GM11168 (cell line): ENCODE measurements around the gene DAPK2.

Experiments
- in situ Hi-C: fragments of 300-500 bp; cut with MboI; formaldehyde crosslinking; loops from one replicate; pipeline ENCODE4 v1.12.0; 2022; ENCODE audit warnings: low sequenced_read_pairs; ENCODE audit not compliant: unreplicated experiment

DAPK2 gene

DNA sequence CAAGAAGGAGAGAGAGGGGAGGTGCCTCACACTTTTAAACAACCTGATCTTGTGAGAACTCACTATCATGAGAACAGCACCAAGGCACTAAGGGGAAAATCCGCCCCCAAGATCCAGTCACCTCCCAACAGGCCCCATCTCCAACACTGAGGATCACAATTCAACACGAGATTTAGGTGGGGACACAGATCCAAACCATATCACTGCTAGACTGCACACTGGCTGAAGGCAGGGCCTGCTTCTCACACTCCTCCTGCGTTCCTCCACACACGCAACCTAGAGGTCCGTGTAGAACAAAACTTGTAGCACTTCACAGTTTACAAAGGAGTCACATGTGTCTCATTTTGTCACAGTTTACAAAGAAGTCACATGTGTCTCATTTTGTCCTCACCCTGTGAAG lies 97.8 kb downstream of the DAPK2 start:
- in situ Hi-C loops = no loop called here

DNA sequence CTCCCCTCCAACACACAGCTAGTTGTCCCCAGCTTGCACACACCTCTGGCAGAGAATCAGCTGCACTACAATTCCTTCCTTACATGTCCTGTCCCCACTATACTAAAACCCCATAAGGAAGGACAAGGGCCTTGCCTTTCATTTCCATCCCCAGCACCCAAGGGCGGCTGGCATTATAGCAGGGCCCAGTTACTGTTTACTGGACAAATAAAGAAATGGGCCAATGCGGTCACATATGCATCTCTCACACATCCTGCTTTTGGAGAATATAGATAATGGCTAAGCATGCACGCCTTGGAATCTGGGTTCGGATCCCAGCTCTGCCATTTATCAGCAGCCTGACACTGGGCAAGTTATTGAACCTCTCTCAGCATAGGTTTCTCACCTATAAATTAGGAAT lies 99.1 kb downstream of the DAPK2 start:
- in situ Hi-C loops = no loop called here

DNA sequence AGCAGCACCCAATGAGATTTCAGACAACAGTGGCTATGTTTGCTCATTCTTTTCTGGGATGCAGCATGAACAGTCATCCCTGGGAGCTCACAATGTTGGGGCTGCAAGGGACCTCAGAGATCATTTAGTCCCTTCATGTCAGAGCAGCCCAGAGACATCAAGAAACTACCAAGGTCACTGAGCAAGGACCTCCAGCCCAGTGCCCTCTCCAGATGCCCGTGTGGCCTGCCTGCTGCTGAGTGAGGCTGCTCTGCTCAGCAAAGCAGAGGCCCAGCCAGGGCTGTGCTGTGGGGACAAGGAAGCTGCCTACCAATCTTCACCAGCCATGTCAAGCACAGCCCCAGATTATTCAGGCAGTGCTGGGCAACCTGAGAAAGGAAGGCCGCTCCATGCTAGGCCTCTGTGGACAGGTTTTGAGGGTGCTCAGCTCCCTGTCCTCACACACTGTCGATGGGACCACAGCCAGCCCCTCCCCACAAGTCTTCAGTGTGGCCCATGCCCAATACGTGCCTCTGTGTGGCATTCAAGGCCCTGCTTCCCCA lies 99.7 kb downstream of the DAPK2 start:
- in situ Hi-C loops = no loop called here

DNA sequence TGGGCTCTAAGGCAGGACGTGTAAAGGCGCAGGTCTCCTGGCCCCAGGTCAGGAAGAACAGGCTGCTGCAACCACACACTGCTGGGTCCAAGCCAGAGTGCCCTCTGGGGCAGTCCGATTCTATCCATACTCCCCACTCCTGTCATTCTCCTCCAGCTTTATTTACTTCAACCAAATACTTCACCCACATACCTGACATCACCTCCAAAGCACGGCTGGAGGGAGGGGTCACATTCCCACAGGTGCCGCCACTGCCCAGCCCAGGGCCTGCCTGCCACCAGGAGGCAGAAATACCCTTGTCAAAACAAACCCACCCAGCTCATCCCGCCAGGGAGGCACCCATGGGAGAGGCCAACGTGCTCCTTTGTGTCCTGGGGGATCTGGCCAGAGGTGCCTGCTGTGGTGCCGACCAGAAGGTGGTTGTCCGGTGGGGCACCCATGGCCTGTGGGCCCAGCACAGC lies 100.4 kb downstream of the DAPK2 start:
- in situ Hi-C loops = no loop called here

DNA sequence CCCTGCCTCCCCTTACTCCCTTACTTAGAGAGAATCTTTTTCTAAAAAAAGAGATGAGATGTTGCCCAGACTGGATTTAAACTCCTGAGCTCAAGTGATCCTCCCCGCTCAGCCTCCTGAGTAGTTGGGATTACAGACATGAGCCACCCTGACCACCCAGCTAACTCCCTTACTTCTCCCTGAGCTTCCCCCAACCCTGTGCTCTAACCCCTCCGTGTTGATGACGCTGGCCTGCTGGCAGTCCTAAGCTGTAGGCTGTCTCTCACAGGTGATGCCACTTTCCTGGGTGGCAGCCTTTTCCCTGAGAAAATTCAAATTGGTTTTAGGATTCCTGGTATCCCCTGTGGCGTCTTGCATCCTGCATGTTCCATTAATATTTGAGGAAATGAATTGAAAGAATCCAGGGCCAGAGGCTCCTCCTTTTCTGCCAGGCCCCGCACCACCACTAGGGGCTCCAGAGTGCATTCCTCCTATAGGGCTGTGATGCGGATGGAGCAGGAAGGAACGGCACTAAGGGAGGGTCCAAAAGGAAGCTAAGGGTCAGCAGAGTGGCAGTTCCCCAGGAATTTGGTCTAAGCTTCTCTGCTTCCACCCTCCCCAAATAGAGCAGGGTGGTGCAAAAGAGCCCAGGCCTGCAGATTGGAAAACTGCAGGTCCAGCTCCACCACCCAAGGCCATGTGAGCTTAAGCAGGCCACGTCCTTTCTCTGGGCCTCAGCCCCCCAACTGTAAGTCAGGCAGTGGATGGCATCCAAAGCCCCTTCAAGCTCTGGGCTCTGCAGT lies 101.1 kb downstream of the DAPK2 start:
- in situ Hi-C loops = no loop called here

DNA sequence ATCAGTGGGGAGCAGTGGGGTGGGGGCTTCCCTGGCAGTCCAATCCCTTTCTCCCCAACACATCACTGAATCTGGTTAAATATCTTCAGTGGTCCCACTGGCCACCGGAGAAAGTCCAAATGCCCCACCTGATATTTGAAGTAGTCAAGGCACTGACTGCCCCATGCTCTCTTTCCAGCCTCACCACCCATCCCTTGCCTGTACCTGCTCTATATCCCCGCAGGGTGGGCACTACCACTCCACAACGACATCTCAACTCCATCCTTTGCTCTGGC lies 101.7 kb downstream of the DAPK2 start:
- in situ Hi-C loops = no loop called here

DNA sequence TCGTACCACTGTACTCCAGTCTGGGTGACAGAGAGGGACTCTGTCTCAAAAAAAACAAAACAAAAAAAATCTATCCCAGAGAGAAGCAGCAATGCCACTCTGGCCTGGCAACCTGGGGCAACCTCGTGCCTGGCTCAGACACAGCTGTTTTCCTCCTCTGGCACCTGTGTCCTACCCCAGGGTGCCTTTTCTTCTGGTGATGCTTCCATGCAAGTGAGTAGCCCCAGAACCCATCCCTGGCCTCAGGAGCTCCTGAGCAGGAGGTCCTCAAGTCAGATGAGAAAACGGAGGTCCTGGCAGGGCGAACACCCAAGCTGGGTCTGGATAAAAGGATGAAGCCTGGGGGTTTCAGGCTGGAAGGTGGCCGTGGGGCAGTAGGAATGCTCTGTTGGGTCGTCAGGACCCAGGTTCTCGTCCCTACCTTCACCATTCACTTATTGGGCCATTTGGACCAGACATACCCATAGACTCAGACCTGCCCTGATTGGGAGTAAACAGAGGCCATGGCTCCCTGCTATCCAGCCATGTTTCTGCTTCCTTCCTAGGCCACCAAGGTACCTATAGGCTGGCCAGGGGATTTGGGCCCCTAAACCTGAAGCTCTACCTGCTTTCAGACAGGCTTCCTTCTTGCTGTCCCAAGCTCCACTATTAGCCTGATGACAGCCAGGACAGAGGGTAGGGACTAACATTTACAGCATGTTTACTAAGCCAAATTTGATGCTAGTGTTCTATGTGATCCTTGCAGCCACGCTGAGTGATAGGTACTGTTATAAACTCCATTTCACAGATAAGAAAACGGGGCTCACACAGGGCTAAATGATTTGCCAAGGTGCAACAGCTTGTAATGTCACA lies 102.2 kb downstream of the DAPK2 start:
- in situ Hi-C loops = no loop called here

DNA sequence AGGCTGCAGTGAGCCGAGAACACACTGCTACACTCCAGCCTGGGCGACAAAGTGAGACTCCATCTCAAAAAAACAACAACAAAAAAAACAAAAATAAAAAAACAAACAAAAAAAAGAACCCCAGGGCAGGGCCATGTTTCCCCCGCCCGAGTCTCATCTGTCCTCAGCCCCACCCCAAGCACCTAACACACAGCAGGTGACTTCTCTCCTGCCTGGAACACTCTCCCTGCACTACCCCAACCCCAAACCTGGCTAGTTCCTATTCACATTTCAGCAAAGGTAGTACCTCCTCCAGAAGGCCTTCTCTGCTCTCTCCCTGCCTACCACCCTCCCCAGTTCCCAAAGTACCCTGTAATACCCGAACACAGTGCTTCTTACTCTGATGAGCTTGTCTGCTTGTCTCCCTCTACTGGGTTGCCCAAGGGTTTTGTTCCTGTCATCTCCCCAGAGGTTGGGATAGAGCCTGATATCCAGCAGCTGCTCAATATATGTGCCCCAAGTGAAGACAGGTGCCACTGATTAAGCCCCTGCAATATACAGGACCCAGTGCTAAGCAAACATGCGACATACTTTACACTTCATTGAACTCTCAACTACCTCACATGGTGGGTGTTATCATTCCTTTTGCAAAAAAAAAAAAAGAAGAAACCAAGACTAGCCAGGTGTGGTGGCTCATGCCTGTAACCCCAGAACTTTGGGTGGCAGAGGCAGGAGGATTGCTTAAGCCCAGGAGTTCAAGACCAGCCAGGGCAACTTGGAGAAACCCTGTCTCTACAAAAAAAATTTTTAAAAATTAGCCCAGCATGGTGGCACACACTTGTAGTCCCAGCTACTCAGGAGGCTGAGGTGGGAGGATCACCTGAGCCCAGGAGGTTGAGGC lies 103.6 kb downstream of the DAPK2 start:
- in situ Hi-C loops = no loop called here

DNA sequence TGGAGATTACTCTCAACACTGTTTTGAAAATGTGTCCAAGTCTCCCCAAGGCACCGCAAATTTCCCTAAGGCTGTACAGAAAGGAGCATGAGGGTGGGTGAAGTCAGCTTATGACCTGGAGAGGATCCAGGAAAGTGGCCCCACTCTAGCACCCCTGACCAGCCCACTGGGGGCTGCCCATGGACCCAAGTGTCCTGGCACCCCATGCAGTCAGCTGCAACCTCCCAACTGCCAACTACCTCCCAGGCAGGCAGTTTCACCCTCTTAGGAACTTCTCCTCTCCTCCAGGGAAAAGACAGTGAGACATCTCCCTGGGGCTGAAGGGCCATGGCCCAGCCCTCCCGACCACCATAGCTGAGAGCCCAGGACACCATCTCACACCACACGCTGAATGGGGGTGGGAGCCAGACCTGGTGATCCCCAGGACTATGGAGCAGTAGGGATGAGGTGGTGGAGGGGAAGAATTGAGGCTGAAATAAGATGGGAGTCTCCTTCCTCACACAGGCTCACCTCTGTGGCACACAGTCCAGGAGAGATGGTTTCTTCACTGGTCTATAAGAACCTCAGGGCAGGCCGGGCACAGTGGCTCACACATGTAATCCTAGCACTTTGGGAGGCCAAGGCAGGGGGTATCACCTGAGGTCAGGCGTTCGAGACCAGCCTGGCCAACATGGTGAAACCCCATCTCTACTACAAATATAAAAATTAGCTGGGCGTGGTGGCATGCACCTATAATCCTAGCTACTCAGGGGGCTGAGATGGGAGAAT lies 104.4 kb downstream of the DAPK2 start:
- in situ Hi-C loops = no loop called here

DNA sequence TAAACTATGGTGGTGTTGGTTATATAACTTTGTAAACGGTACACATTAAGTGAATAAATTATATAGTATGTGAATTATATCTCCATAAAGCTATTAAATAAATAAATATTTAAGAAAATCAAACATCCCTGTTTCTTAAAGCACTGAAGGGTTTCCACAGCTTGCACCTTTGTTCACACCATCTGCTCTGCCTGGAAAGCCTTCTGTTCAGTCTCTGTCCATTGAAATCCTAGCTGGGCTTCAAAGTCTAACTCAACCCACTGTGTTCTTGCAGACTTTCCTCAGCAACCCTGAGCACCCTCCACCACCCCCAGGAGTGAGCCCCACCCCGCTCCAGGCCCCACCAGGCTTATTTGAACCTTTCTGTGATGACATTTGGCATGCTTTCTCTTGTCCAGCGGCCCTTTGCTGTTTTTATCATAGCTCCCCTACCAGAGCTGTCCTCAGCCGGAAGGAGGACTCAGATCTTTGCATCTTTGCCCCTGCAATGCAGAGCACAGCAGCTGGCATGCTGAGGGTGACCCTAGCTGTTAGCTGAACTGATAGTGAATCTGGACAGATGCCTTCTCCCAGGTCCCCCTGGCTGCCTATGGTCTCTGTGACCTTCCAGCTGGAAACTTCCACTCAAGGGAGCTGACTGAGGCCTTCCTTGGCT lies 105.2 kb downstream of the DAPK2 start:
- in situ Hi-C loops = no loop called here

DNA sequence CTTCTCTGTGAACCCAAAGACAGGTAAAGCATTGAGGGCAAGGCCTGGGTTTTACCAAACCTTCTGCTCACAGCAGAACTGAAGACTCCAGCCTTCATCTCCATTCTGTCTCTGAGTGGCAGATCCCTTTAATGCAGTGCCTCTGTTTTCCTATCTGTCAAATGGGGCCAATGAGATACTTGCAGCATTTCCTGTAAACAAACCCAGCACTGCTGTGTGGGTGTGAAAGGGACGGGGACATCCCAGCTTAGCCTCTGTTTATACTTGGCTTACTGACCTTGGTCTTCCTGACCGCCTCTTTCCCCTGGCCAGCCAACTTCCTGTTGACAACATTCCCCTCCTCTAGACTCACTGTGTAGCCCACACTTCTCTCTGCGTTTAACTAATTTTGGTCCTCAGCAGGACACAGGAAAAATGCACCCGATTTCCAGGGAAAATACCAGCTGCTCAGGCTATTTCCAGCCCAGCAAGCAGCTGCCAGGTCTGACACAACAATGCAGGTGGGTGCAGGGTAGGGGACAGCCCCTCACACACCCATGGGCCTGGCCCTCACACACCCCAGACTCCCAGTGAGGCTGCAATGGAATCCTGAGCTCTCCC lies 106.7 kb downstream of the DAPK2 start:
- in situ Hi-C loops = no loop called here

DNA sequence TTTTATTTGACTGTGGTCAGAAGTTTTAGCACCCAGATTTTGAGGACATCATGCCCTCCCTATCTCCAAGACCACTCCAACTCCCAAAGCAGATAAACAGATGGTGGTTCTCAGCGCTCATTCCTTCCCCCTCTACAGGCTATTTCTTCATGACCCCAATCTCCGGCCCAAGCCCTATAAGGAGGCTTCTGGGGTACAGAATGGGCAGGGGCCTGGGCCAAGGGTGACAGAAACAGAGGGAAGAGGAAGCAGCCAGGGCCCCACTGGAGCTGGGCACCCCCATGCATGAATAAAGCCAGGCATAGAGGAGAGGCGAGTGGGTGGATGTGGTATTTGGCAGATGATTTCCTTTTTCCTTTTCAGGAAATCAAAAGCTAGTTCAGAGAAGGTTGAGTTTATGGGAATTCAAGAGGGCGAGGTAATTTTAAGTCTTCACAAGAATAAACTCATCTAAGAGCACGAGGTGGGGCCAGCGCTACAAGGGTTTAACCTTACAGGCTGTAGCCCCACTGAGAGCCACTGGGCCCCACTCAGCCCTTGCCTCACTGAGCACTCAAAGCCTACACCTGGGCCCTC lies 107.7 kb downstream of the DAPK2 start:
- in situ Hi-C loops = no loop called here

DNA sequence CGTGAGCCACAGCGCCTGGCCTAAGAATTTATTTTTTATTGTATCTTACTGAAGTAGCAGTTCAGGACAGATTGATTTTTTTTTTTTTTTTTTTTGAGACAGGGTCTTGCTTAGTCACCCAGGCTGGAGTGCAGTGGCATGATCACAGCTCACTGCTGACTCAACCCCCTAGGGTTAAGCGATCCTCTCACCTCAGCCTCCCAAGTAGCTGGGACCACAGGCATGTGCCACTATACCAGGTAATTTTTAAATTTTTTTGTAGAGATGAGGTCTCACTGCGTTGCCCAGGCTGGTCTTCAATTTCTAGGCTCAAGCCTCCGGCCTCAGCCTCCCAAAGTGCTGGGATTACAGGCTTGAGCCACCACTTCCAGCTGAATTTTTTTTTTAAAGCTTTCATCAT lies 112.8 kb downstream of the DAPK2 start:
- in situ Hi-C loops = no loop called here

DNA sequence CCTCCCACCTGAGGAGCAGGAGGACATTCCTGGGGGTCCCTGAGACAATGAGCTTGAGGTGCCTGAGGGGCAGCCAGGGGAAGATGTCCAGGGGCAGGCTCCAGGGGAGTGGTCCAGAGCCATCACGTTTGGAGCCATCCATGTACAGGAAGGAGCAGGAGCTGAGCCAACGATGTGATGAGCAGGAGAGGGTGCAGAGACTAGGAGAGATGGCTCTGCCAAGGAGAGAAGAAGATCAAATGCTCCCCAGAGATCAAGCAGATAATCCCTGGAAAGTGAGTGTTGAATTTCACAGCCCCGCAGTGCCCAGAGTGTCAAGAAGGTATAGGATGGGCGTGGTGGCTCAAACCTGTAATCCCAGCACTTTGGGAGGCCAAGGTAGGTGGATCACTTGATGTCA lies 114.7 kb downstream of the DAPK2 start:
- in situ Hi-C loops = no loop called here

DNA sequence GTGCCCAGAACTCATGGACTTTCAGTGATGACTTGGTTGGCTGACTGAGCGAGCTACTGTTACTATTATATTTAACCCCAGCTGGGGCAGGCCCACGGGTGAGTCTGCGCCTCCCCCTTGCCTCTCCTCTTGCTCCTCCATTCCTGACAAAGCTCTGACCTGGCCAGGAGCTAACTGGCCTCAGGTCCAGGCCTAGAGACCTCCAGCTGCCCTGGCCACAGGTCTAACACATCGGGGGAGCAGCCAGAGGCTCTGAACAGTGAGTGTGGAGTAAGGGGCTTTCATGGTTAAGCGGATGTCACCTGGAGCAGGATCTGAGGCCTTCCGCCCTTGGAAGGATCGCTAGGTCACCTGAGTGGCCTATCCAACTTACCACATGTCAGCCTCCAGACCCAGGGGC lies 116.3 kb downstream of the DAPK2 start:
- in situ Hi-C loops = no loop called here

DNA sequence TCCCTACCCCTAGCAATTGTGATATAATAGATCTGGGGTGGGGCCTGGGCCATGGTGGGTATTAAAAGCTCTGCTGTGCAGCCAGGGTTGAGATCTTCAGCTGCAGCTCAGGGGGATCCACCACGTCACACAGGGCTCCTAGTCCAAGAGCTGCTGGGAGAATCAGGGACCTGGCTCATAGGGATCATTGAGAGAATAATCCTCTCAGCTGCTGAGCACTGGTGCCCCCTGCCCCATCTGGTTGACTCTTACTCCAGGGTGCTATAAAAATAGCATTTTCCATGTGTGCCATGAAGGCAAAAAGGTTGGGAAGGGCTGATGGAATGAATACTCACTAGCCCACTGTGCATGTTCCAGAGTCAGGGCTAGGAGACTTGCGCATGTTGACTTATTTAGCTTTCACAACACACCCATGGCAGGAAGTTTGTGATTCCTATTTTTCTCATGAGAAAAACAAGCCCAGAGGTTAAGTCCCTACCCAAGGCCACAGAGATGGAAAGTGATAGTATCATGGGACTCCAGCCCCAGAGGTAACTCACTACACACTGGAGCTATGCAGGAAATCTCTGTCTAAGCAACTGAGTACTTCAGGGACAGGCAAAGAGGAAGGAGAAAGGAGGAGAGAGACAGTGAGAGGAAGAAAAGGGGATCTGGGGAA lies 118.0 kb downstream of the DAPK2 start:
- in situ Hi-C loops = no loop called here

DNA sequence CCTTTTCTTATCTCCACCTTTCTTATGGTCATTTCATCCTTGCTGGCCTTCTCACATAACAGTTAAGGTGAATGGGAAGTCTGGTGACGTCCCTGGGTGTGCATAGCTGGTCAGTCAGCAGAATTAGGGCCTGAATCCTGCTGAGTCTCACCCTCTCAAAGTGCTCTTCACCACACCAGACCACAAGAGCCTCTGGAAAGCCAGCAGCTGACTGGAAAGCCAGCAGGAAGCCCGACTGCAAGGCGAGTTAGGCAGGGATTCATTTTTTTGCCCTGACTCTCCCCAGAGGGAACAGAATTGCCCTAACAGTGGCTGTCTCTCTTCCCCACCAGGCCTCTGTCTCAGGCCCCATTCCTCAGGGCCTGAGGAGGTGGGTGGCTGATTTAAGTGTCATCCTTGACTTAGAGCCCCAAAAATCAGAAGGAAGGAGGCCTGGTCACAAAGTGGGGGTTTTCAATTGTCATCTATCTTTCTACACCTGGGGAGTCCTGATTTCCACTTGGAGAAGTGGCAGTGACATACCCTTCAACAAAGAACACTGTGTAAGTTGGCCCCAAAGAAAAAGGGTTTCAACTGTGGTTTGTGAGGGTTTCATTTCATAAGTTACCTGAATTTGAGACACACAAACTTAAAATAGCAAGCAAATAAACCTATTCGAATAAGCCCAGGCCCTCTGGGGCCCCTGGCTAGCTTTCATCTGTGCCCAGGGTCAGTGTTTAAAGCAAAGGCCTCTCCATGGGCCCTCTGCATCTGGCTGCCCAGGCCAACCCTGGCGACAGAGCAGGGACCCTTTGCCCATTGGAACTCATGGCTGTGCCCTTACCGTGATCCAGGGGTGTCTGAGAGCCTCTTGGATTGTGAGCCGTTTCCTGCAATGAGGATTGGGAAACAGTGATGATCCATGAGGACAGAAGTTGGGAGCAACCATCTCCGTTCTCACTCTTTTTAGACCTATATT lies 122.0 kb downstream of the DAPK2 start:
- in situ Hi-C loops = no loop called here
